ENCODE measurements around the gene MMP21.

MMP21 gene

GRCh38 chr10:125797424-125797823 is 21.8 kb upstream of the MMP21 start:
- Histone ChIP-seq H3K79me2 (ENCODE audit: insufficient read depth, low read length) (no peaks in the 10 kb centered on the region), H3K9ac (ENCODE audit: low read depth, low read length) (no peak overlapping the region), H3K36me3 (ENCODE audit: insufficient read depth, low read length) (peaks cover 57% of the 10 kb centered on the region), H3K4me2 (ENCODE audit: insufficient read depth, low read length) (no peak overlapping the region), H4K20me1 (ENCODE audit: insufficient read depth, low read length) (no peaks in the 10 kb centered on the region), H3K9me3 (ENCODE audit: insufficient read depth, low read length, severe bottlenecking) (no peaks in the 10 kb centered on the region), H3K4me1 (ENCODE audit: insufficient read depth, low read length) (no peaks in the 10 kb centered on the region), H3K27me3 (ENCODE audit: insufficient read depth, low read length, poor library complexity) (no peaks in the 10 kb centered on the region), H3K27ac (ENCODE audit: low read length) (no peak overlapping the region), H2AFZ (ENCODE audit: low read depth, low read length) (no peak overlapping the region), H3K4me3 (ENCODE audit: low read depth in 1 of 2, low read length in 2 of 2) (no peak overlapping the region)
- DNase-seq (no peak), ATAC-seq (ENCODE audit: insufficient read depth, low read depth) (no peak)
- TF ChIP-seq, protein P1, sequence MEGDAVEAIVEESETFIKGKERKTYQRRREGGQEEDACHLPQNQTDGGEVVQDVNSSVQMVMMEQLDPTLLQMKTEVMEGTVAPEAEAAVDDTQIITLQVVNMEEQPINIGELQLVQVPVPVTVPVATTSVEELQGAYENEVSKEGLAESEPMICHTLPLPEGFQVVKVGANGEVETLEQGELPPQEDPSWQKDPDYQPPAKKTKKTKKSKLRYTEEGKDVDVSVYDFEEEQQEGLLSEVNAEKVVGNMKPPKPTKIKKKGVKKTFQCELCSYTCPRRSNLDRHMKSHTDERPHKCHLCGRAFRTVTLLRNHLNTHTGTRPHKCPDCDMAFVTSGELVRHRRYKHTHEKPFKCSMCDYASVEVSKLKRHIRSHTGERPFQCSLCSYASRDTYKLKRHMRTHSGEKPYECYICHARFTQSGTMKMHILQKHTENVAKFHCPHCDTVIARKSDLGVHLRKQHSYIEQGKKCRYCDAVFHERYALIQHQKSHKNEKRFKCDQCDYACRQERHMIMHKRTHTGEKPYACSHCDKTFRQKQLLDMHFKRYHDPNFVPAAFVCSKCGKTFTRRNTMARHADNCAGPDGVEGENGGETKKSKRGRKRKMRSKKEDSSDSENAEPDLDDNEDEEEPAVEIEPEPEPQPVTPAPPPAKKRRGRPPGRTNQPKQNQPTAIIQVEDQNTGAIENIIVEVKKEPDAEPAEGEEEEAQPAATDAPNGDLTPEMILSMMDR (IDR thresholded peaks at IDR 0.05; ENCODE audit: borderline replicate concordance, extremely low read depth, low read length, poor library complexity, severe bottlenecking): no peak
- no peak for TF ChIP-seq EZH2 (IDR thresholded peaks at IDR 0.05; ENCODE audit: borderline replicate concordance, low read depth, low read length, severe bottlenecking)

- no peak overlapping the region for H3K9ac ChIP-seq (ENCODE audit: low read depth, low read length)
- ATAC-seq (ENCODE audit: insufficient read depth, low read depth) (no peak), DNase-seq (no peak)
- H3K36me3 ChIP-seq (ENCODE audit: insufficient read depth, low read length): peaks cover 53% of the 10 kb centered on the region
- TF ChIP-seq EZH2 (IDR thresholded peaks at IDR 0.05; ENCODE audit: borderline replicate concordance, low read depth, low read length, severe bottlenecking): no peak
- TF ChIP-seq, protein P1 (IDR thresholded peaks at IDR 0.05; ENCODE audit: borderline replicate concordance, extremely low read depth, low read length, poor library complexity, severe bottlenecking): no peak
- no peaks in the 10 kb centered on the region for H3K27me3 ChIP-seq (ENCODE audit: insufficient read depth, low read length, poor library complexity)
- no peaks in the 10 kb centered on the region for H3K4me1 ChIP-seq (ENCODE audit: insufficient read depth, low read length)
- H3K27ac ChIP-seq (ENCODE audit: low read length): no peak overlapping the region
- no peaks in the 10 kb centered on the region for H3K9me3 ChIP-seq (ENCODE audit: insufficient read depth, low read length, severe bottlenecking)
- no peak overlapping the region for H2AFZ ChIP-seq (ENCODE audit: low read depth, low read length)
- H3K4me2 ChIP-seq (ENCODE audit: insufficient read depth, low read length): no peak overlapping the region
- no peaks in the 10 kb centered on the region for H3K79me2 ChIP-seq (ENCODE audit: insufficient read depth, low read length)
- H3K4me3 ChIP-seq (ENCODE audit: low read depth in 1 of 2, low read length in 2 of 2): no peak overlapping the region
- no peaks in the 10 kb centered on the region for H4K20me1 ChIP-seq (ENCODE audit: insufficient read depth, low read length)
Observed at GRCh38 chr10:125795637-125796190, 20.1 kb upstream of the MMP21 start.

- no peak overlapping the region for H3K27ac ChIP-seq (ENCODE audit: low read length)
- H3K79me2 ChIP-seq (ENCODE audit: insufficient read depth, low read length): no peaks in the 10 kb centered on the region
- no peaks in the 10 kb centered on the region for H3K9me3 ChIP-seq (ENCODE audit: insufficient read depth, low read length, severe bottlenecking)
- ATAC-seq (ENCODE audit: insufficient read depth, low read depth) (no peak), DNase-seq (no peak)
- H3K4me1 ChIP-seq (ENCODE audit: insufficient read depth, low read length): no peaks in the 10 kb centered on the region
- TF ChIP-seq, protein P1 (IDR thresholded peaks at IDR 0.05; ENCODE audit: borderline replicate concordance, extremely low read depth, low read length, poor library complexity, severe bottlenecking): no peak
- no peak for TF ChIP-seq EZH2 (IDR thresholded peaks at IDR 0.05; ENCODE audit: borderline replicate concordance, low read depth, low read length, severe bottlenecking)
- H3K9ac ChIP-seq (ENCODE audit: low read depth, low read length): no peak overlapping the region
- H3K36me3 ChIP-seq (ENCODE audit: insufficient read depth, low read length): peaks cover 51% of the 10 kb centered on the region
- H3K4me3 ChIP-seq (ENCODE audit: low read depth in 1 of 2, low read length in 2 of 2): no peak overlapping the region
- no peak overlapping the region for H2AFZ ChIP-seq (ENCODE audit: low read depth, low read length)
- H3K27me3 ChIP-seq (ENCODE audit: insufficient read depth, low read length, poor library complexity): no peaks in the 10 kb centered on the region
- H4K20me1 ChIP-seq (ENCODE audit: insufficient read depth, low read length): no peaks in the 10 kb centered on the region
- no peak overlapping the region for H3K4me2 ChIP-seq (ENCODE audit: insufficient read depth, low read length)
Observed at GRCh38 chr10:125795128-125795527, 19.5 kb upstream of the MMP21 start.

Data from DND-41 (cell line).